NCI-H2227 treated with DMSO at 0.1 percent for 48 hours (cell line): ENCODE results near the gene FCSK.

ENCODE experiments used
- DNase-seq: peaks from one replicate; lab custom pipeline; 2025; lab: John Stamatoyannopoulos, UW

FCSK gene

GRCh38 chr16:70480127-70481105, 26.0 kb downstream of the FCSK start:
- DNase-seq = no peak

GRCh38 chr16:70481929-70482536, 27.6 kb downstream of the FCSK start:
- DNase-seq = no peak

GRCh38 chr16:70482624-70483023, 28.2 kb downstream of the FCSK start:
- DNase-seq = no peak

- DNase-seq = no peak
Observed at GRCh38 chr16:70483426-70483825, 29.0 kb downstream of the FCSK start.

GRCh38 chr16:70484867-70485266, 30.5 kb downstream of the FCSK start:
- DNase-seq = no peak

- no peak for DNase-seq
Observed at GRCh38 chr16:70490261-70490660, 35.9 kb downstream of the FCSK start.

- no peak for DNase-seq
Observed at GRCh38 chr16:70493802-70494201, 39.4 kb downstream of the FCSK start.

GRCh38 chr16:70494202-70494770, 39.9 kb downstream of the FCSK start:
- DNase-seq = no peak

- DNase-seq = no peak
Observed at GRCh38 chr16:70494777-70495176, 40.4 kb downstream of the FCSK start.

GRCh38 chr16:70495425-70496182, 41.2 kb downstream of the FCSK start:
- no peak for DNase-seq

- DNase-seq = no peak
Observed at GRCh38 chr16:70496513-70496912, 42.1 kb downstream of the FCSK start.

GRCh38 chr16:70508752-70509151, 54.4 kb downstream of the FCSK start:
- DNase-seq = no peak

- DNase-seq = no peak
Observed at GRCh38 chr16:70510216-70510615, 55.8 kb downstream of the FCSK start.

GRCh38 chr16:70511833-70512232, 57.4 kb downstream of the FCSK start:
- no peak for DNase-seq

- no peak for DNase-seq
Observed at GRCh38 chr16:70512456-70512855, 58.1 kb downstream of the FCSK start.

GRCh38 chr16:70520612-70521297, 66.4 kb downstream of the FCSK start:
- no peak for DNase-seq

- no peak for DNase-seq
Observed at GRCh38 chr16:70522216-70523075, 68.1 kb downstream of the FCSK start.

- DNase-seq = peak; percentile 78
Observed at GRCh38 chr16:70523076-70523742, 68.8 kb downstream of the FCSK start, which contains the start of gene COG4. COG4 (minus strand) TSS chr16:70523554; CDS start chr16:70523543, 11 bp downstream.

GRCh38 chr16:70523743-70524398, 69.5 kb downstream of the FCSK start, which contains the start of gene SF3B3:
SF3B3 (plus strand) TSS chr16:70523816; CDS start chr16:70526657, 2,841 bp downstream.
- DNase-seq = no peak
